Measurements from ENCODE around the gene KMT2D.
A peak's percentile ranks its signal among the peaks of the same experiment; 100 is the strongest.

KMT2D gene

GRCh38 chr12:49055978-49056754, 4.4 kb downstream of the KMT2D start:
- TF ChIP-seq CTCF (IDR thresholded peaks at IDR 0.05; ENCODE audit: low read depth, low read length) = no peak
- peak overlapping the region; percentile 93 for H3K4me3 ChIP-seq (ENCODE audit: low read depth, low read length)

- H3K4me3 ChIP-seq (ENCODE audit: low read depth, low read length) = no peak overlapping the region
- TF ChIP-seq CTCF (IDR thresholded peaks at IDR 0.05; ENCODE audit: low read depth, low read length) = no peak
Measured at GRCh38 chr12:49055092-49055491, 5.5 kb downstream of the KMT2D start.

GRCh38 chr12:49054524-49054923, 6.1 kb downstream of the KMT2D start:
- H3K4me3 ChIP-seq (ENCODE audit: low read depth, low read length) = no peak overlapping the region
- TF ChIP-seq CTCF (IDR thresholded peaks at IDR 0.05; ENCODE audit: low read depth, low read length) = no peak

DNA sequence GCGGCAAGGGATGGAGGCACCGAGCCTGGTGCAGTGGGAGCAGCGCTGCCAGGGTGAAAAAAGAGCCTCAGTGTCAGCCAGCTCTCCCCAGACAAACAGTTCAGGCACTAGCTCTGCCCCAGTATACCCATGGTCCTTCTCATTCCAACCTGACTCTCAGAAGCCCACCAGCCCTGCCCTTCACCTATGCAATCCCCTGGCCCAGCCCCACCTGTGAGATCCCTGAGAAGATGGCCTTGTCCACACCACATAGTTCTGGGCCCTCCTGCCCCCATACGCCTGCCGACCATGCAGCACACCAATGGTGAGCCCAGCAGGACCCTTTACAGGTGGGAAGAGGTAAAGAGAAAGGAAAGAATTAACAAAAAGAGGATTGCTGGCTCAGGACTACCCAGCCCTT, 6.5 kb downstream of the KMT2D start:
- no peak overlapping the region for H3K4me3 ChIP-seq (ENCODE audit: low read depth, low read length)
- no peak for TF ChIP-seq CTCF (IDR thresholded peaks at IDR 0.05; ENCODE audit: low read depth, low read length)

DNA sequence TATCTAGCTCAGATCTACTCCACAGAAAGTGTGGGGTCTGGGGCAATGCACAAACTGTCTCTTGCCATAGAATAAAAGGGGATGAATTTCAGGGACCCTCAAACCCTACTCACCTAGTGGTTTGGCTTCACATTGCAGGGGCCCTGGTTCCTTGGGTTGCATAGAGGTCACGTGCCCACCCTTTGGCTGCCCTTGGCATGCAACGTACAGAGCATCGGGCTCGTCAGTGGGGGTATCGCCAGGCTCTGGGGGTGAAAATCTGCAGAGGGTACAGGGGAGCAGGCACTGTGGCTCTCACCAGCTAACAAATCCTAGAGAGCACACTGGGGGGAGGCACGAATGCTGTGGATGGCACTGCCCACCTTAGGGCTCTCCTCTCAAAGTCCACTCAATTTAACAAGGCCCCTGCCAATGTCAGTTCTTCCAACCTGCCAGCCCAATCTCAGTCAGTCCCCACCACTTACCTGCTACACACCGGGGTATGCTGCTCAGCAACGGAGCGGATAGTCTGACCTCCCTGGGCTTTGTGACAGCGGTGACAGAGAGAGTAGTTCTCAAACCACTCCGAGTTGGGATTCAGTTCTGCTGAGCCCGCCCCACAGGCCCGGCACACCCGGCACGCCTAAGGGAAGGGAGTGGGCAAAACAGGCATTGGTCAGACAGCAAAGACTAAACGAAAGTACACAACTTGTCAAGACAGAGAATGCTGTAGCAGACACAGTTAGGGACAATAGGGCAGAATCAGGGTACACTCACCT, 8.0 kb downstream of the KMT2D start:
- no peak for TF ChIP-seq CTCF (IDR thresholded peaks at IDR 0.05; ENCODE audit: low read depth, low read length)
- no peak overlapping the region for H3K4me3 ChIP-seq (ENCODE audit: low read depth, low read length)

DNA sequence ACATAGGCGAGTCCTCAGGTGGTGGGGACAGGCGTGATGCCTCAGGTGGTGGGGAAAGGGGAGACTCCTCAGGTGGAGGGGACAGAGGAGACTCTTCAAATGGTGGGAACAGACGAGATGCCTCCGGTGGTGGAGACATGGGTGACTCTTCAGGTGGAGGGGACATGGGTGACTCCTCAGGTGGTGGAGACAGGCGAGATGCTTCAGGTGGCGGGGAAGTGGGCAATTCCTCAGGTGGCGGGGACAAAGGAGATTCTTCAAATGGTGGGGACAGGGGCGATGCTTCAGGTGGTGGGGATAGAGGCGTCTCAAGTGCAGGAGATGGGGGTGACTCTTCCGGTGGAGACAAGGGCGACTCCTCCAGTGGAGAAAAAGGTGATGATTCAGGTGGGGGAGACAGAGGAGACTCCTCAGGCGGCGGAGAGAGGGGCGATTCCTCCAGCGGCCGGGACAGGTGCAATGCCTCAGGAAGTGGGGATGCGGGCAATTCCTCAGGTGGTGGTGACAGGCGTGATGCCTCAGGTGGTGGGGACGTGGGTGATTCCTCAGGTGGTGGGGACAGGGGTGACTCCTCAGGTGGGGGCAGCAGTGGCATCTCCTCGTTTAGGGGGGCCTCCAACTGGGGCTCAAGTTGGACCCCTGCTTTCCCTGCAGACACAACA, 8.7 kb downstream of the KMT2D start:
- no peak overlapping the region for H3K4me3 ChIP-seq (ENCODE audit: low read depth, low read length)
- no peak for TF ChIP-seq CTCF (IDR thresholded peaks at IDR 0.05; ENCODE audit: low read depth, low read length)

- TF ChIP-seq CTCF (IDR thresholded peaks at IDR 0.05; ENCODE audit: low read depth, low read length) = no peak
- H3K4me3 ChIP-seq (ENCODE audit: low read depth, low read length) = no peak overlapping the region
Measured at GRCh38 chr12:49051373-49051764, 9.2 kb downstream of the KMT2D start.
